ENCODE data around the gene DOCK2.
A peak's percentile ranks its signal among the peaks of the same experiment; 100 is the strongest.

DOCK2 gene

GRCh38 chr5:170067574-170068170 lies 430.6 kb downstream of the DOCK2 start:
- H3K27me3 Mint-ChIP-seq, result no peaks in the 10 kb centered on the region

GRCh38 chr5:170069512-170069911 lies 432.4 kb downstream of the DOCK2 start:
- Mint-ChIP-seq H3K4me3 (no peak overlapping the region), H3K27ac (no peak overlapping the region)

More at GRCh38 chr5:170067574-170068170, 430.6 kb downstream of the DOCK2 start:
- H3K27ac Mint-ChIP-seq, result peak overlapping the region; percentile 28
- H3K9me3 Mint-ChIP-seq, result no peaks in the 10 kb centered on the region
- H3K4me3 Mint-ChIP-seq, result no peak overlapping the region
- H3K4me1 Mint-ChIP-seq (ENCODE audit: low read depth), result no peaks in the 10 kb centered on the region
- peaks cover 95% of the 10 kb centered on the region for H3K36me3 Mint-ChIP-seq (ENCODE audit: low read depth)
- DNase-seq, result no peak

DNA sequence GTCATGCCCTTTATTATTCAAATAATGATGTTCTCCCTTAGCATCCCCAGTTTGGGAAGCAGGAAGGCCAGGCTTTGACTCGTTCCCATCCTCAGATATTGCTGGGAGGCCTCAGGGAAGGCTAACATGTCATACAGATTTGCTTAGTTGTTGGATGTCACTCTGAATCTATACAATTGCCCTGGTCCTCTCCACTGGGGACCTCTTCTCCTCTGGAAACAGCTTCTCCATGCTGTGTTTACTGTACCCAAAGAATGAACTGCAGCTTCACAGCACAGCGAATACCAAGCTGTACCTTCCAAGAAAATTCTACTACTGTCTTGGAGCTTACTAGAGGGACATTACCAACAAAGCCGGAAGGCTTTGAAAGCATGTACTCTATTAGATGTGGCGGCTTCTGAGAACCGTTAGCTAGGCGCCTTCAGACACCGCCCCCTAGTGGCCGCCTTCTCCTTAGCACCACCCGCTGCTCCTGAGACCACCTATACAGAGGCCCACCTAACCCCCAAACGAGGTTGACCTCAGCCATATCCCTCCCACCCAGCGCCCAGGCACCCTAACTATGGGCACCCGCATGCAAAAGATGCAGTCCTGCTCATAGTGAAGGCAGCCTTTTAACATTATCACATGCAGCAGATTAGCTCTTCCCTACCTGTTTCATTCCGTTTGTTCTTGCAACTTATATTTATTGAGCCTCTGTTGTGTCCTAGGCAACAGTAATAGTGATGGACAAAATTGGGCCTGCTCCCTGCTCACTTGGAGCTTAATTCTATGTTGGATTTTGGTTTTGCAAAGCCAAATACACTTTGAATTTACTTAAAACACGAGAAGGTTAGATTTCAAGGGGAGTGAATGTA lies 433.7 kb downstream of the DOCK2 start:
- DNase-seq, result no peak
- Mint-ChIP-seq H3K4me3 (no peak overlapping the region), H3K27ac (no peak overlapping the region), H3K36me3 (ENCODE audit: low read depth) (peaks cover 90% of the 10 kb centered on the region), H3K9me3 (no peaks in the 10 kb centered on the region), H3K4me1 (ENCODE audit: low read depth) (no peaks in the 10 kb centered on the region), H3K27me3 (no peaks in the 10 kb centered on the region)

More at GRCh38 chr5:170069512-170069911, 432.4 kb downstream of the DOCK2 start:
- Mint-ChIP-seq H3K4me1 (ENCODE audit: low read depth) (no peaks in the 10 kb centered on the region), H3K9me3 (no peaks in the 10 kb centered on the region), H3K36me3 (ENCODE audit: low read depth) (peaks cover 89% of the 10 kb centered on the region), H3K27me3 (no peaks in the 10 kb centered on the region)
- no peak for DNase-seq

GRCh38 chr5:170071748-170072147 lies 434.7 kb downstream of the DOCK2 start:
- H3K4me3 Mint-ChIP-seq, result no peak overlapping the region
- no peak overlapping the region for H3K27ac Mint-ChIP-seq
- H3K4me1 Mint-ChIP-seq (ENCODE audit: low read depth), result peaks cover 7% of the 10 kb centered on the region
- no peaks in the 10 kb centered on the region for H3K9me3 Mint-ChIP-seq
- DNase-seq, result no peak
- H3K36me3 Mint-ChIP-seq (ENCODE audit: low read depth), result peaks cover 92% of the 10 kb centered on the region
- H3K27me3 Mint-ChIP-seq, result no peaks in the 10 kb centered on the region

GRCh38 chr5:170075696-170076095 lies 438.6 kb downstream of the DOCK2 start:
- Mint-ChIP-seq H3K36me3 (ENCODE audit: low read depth) (peaks cover 92% of the 10 kb centered on the region), H3K27me3 (no peaks in the 10 kb centered on the region), H3K27ac (no peak overlapping the region), H3K4me3 (no peak overlapping the region), H3K9me3 (no peaks in the 10 kb centered on the region), H3K4me1 (ENCODE audit: low read depth) (peaks cover 14% of the 10 kb centered on the region)
- DNase-seq, result no peak

DNA sequence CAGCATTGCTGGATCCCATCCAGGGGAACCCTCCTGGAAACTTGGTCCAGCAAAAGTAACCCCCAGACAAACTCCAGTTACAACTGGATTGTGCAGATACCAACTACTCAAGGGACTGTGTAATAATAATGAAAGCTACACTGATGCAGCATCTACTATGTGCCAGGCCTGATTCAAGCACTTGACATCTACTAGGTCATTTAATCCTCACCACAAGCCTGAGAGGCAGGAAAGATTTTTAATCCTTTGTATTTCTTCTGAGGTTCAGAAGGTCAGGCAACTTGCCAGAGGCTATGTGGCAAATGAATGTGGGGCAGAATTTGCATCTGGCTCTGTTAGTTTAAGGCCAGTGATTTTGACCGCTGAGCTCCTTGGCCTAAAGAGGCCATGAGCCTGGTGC lies 439.1 kb downstream of the DOCK2 start:
- Mint-ChIP-seq H3K27me3 (no peaks in the 10 kb centered on the region), H3K4me1 (ENCODE audit: low read depth) (peaks cover 14% of the 10 kb centered on the region), H3K27ac (peak overlapping the region; percentile 68), H3K9me3 (no peaks in the 10 kb centered on the region), H3K36me3 (ENCODE audit: low read depth) (peaks cover 92% of the 10 kb centered on the region), H3K4me3 (no peak overlapping the region)
- no peak for DNase-seq

GRCh38 chr5:170076739-170077138 lies 439.7 kb downstream of the DOCK2 start:
- no peak for DNase-seq
- H3K9me3 Mint-ChIP-seq, result no peaks in the 10 kb centered on the region
- H3K4me3 Mint-ChIP-seq, result no peak overlapping the region
- H3K4me1 Mint-ChIP-seq (ENCODE audit: low read depth), result peaks cover 14% of the 10 kb centered on the region
- H3K27me3 Mint-ChIP-seq, result no peaks in the 10 kb centered on the region
- H3K27ac Mint-ChIP-seq, result peak overlapping the region; percentile 68
- H3K36me3 Mint-ChIP-seq (ENCODE audit: low read depth), result peaks cover 92% of the 10 kb centered on the region

DNA sequence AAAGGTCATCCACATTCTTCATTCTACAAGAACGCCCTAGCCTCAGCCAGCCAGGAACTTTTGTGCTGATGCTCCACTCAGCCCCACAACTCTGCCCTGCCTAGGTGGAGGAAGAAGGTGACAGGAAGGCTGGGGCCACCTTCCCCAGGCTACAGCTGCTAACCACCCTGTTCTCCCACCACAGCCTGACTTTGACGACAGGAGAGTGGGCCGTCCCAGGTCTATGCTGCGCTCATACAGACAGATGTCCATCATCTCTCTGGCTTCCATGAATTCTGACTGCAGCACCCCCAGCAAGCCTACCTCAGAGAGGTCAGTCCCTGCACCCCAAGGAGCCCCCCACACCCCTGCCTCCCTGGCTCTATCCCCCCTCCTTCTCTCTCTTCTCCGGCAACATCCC lies 440.5 kb downstream of the DOCK2 start:
- H3K36me3 Mint-ChIP-seq (ENCODE audit: low read depth), result peaks cover 93% of the 10 kb centered on the region

GRCh38 chr5:170078458-170078857 lies 441.4 kb downstream of the DOCK2 start:
- Mint-ChIP-seq H3K27ac (peak overlapping the region; percentile 51), H3K36me3 (ENCODE audit: low read depth) (peaks cover 93% of the 10 kb centered on the region), H3K27me3 (no peaks in the 10 kb centered on the region)

More for the DNA sequence above, 440.5 kb downstream of the DOCK2 start:
- no peak for DNase-seq
- H3K4me3 Mint-ChIP-seq, result no peak overlapping the region
- H3K27ac Mint-ChIP-seq, result peak overlapping the region; percentile 51
- H3K9me3 Mint-ChIP-seq, result no peaks in the 10 kb centered on the region
- H3K4me1 Mint-ChIP-seq (ENCODE audit: low read depth), result peaks cover 14% of the 10 kb centered on the region
- no peaks in the 10 kb centered on the region for H3K27me3 Mint-ChIP-seq

DNA sequence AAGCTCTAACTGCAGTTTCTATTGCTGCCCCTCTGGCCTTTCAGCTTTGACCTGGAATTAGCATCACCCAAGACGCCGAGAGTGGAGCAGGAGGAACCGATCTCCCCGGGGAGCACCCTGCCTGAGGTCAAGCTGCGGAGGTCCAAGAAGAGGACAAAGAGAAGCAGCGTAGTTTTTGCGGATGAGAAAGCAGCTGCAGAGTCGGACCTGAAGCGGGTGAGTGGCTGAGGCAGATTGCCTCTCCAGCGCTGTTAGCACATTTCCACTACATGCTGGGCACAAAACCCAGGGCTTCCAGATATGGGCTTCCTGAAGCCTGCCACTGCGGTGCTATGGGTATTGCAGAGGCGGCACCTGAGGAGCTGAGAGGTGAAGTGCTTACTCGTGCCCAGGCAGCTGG lies 441.9 kb downstream of the DOCK2 start:
- no peak for DNase-seq
- Mint-ChIP-seq H3K36me3 (ENCODE audit: low read depth) (peaks cover 98% of the 10 kb centered on the region), H3K27me3 (no peaks in the 10 kb centered on the region), H3K4me1 (ENCODE audit: low read depth) (peaks cover 14% of the 10 kb centered on the region), H3K9me3 (no peaks in the 10 kb centered on the region), H3K27ac (no peak overlapping the region), H3K4me3 (no peak overlapping the region)

More at GRCh38 chr5:170078458-170078857, 441.4 kb downstream of the DOCK2 start:
- Mint-ChIP-seq H3K4me3 (no peak overlapping the region), H3K9me3 (no peaks in the 10 kb centered on the region), H3K4me1 (ENCODE audit: low read depth) (peaks cover 14% of the 10 kb centered on the region)
- no peak for DNase-seq

DNA sequence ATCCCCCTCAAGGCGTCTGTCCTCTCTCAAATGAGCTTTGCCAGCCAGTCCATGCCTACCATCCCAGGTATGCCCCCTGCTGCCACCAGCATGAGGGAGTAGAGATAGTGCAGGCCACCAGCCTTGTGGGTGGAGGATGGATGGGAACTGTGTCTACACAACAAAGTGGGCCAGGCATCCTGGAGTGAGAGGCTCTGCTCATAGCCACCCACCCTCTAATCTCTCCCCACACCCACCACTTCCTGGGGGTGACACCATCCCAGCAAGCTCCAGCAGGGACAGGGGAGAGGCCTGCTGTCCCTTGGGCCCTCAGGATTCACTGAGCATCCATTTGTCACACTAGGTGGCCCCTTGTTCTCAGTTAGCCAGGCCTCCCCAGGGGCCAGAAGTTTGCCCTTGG lies 443.1 kb downstream of the DOCK2 start:
- Mint-ChIP-seq H3K4me1 (ENCODE audit: low read depth) (peaks cover 14% of the 10 kb centered on the region), H3K27me3 (no peaks in the 10 kb centered on the region), H3K4me3 (no peak overlapping the region), H3K27ac (no peak overlapping the region), H3K9me3 (no peaks in the 10 kb centered on the region), H3K36me3 (ENCODE audit: low read depth) (peaks cover 99% of the 10 kb centered on the region)
- DNase-seq, result no peak

- Mint-ChIP-seq H3K36me3 (ENCODE audit: low read depth) (peaks cover 99% of the 10 kb centered on the region), H3K27ac (peak overlapping the region; percentile 22), H3K27me3 (no peaks in the 10 kb centered on the region), H3K4me3 (no peak overlapping the region), H3K9me3 (no peaks in the 10 kb centered on the region), H3K4me1 (ENCODE audit: low read depth) (peaks cover 14% of the 10 kb centered on the region)
- DNase-seq, result no peak
Measured at GRCh38 chr5:170080786-170081445, 443.8 kb downstream of the DOCK2 start.

GRCh38 chr5:170081616-170082015 lies 444.5 kb downstream of the DOCK2 start:
- H3K27me3 Mint-ChIP-seq, result no peaks in the 10 kb centered on the region
- H3K9me3 Mint-ChIP-seq, result no peaks in the 10 kb centered on the region
- H3K4me1 Mint-ChIP-seq (ENCODE audit: low read depth), result peaks cover 9% of the 10 kb centered on the region
- DNase-seq, result no peak
- H3K4me3 Mint-ChIP-seq, result no peak overlapping the region
- peaks cover 96% of the 10 kb centered on the region for H3K36me3 Mint-ChIP-seq (ENCODE audit: low read depth)
- H3K27ac Mint-ChIP-seq, result no peak overlapping the region

DNA sequence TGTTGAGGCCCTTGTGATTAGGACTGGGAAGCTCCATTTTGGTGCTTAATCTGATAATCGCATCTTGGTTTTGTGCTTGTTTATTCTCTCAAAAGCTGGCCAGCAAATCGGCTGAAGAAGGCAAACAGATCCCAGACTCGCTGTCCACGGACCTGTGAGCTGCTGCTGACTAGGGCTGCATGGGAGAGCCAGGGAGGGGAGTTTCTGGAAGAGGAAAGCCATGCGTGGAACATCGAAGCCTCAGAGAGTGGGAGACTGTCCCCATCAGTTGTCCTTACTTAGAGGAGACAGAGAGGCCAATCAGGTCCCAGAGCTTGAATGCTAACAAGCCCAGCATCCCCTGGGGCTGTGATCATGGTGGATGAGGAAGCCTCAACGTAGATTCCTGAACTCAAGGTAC lies 445.6 kb downstream of the DOCK2 start:
- Mint-ChIP-seq H3K27ac (no peak overlapping the region), H3K36me3 (ENCODE audit: low read depth) (peaks cover 94% of the 10 kb centered on the region), H3K9me3 (no peaks in the 10 kb centered on the region), H3K4me3 (no peak overlapping the region), H3K4me1 (ENCODE audit: low read depth) (peaks cover 5% of the 10 kb centered on the region), H3K27me3 (no peaks in the 10 kb centered on the region)
- DNase-seq, result no peak
